Fibroblast of lung (primary cell): ENCODE results near the gene MTAP.

Experiments
- EZH2 ChIP-seq: IDR thresholded peaks from 2 replicates; pipeline ENCODE4 v1.5.1; 2012; ENCODE audit warnings: low read length, control low read depth, mild to moderate bottlenecking; ENCODE audit errors: missing control alignments
- TF ChIP-seq, protein P1 (sequence below), 2 donors: IDR thresholded peaks in 1 of 2; conservative IDR thresholded peaks in 1 of 2; 1 replicate in 1 of 2; 2 replicates in 1 of 2; pipeline ENCODE4 v1.5.1; 2011 to 2012; ENCODE audit warnings: low read length in 2 of 2, control low read depth in 1 of 2, inconsistent platforms in 1 of 2, low read depth in 1 of 2, mild to moderate bottlenecking in 1 of 2

DNA sequence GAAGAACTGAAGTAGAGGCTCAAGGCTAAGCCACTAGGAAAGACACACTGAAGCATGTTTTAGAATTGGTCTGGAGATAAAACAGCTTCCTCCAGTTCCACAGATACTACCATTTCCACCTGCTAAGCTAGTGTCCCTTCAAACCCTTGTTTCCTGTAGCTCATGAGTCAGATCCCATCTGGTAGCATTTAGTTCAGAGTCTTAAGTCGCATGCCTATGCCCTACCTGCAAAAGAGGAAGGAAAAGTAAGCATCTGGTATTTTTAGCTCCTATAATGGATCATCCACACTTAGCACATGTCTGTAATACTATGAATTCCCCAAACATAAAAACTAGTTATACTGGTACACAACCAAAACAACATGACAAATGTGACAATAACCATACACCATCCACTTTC lies 99.7 kb downstream of the MTAP start:
- TF ChIP-seq, protein P1, sequence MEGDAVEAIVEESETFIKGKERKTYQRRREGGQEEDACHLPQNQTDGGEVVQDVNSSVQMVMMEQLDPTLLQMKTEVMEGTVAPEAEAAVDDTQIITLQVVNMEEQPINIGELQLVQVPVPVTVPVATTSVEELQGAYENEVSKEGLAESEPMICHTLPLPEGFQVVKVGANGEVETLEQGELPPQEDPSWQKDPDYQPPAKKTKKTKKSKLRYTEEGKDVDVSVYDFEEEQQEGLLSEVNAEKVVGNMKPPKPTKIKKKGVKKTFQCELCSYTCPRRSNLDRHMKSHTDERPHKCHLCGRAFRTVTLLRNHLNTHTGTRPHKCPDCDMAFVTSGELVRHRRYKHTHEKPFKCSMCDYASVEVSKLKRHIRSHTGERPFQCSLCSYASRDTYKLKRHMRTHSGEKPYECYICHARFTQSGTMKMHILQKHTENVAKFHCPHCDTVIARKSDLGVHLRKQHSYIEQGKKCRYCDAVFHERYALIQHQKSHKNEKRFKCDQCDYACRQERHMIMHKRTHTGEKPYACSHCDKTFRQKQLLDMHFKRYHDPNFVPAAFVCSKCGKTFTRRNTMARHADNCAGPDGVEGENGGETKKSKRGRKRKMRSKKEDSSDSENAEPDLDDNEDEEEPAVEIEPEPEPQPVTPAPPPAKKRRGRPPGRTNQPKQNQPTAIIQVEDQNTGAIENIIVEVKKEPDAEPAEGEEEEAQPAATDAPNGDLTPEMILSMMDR (conservative IDR thresholded peaks at IDR 0.05 in 1 of 2, IDR thresholded peaks at IDR 0.05 in 1 of 2; ENCODE audit: low read depth in 1 of 2, low read length in 2 of 2) = no peak
- TF ChIP-seq EZH2 = no peak
